ENCODE data around the gene PLA2G4D. TPM values are rescaled to one million over a fixed set of nuclear protein-coding genes. Genes with fewer than 3 reads are reported as not detected.

The PLA2G4D gene
- polyA plus RNA-seq, 1 donor: 0.08 TPM

GRCh38 chr15:42048821-42049200 is 45.6 kb downstream of the PLA2G4D start:
- DNase-seq: no peak

DNA sequence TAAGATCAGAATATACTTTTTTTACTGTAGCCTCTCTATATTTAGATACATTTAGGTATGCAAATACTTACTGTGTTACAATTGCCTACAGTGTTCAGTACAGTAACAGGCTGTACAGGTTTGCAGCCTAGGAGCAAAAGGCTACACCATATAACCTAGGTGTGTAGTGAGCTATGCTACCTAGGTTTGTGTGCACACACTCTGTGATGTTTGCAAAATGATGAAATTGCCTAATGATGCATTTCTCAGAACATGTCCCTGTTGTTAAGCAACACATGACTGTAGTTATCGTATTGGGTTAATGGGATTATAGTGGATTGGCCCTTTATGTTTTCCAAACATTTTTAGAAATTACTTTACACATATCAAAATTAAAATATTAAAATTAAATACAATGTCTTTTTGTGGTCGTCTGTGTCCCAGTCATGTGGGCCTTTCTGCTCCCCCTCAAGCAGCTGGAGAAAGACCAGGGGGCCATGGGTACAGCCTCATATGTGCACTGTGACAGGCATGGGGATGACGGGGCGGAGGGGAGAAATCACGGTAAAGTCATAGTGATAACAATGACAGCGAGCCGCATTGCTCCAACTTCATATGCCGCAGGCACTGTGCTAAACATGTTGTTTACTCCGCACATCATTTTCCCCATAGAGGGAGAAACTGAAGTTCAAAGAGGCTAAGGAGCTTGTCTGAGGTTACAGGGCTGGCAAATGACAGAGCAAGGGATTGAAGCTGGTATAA is 46.1 kb downstream of the PLA2G4D start:
- no peak for DNase-seq

- no peak for DNase-seq
These were observed 47.8 kb downstream of the PLA2G4D start for GRCh38 chr15:42046597-42046996.

DNA sequence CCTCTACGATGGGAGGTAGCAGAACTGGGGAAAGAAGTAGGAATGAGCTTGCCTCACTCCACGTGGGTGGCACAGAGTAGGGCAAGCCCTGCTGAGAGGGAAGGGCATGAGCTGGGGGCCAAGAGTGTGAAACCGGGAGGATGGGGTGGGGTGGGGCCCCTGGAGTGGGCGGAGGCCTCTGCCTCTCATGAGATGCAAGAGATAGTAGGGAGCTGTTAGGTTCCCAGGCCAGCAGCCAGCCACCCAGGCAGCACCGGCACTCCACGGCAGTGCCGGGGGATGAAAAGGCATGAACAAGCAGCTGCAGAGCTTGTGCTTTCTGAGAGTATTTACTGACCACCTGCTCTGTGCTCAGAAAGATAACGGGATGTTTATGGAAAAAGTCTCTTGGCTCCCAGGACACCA is 49.1 kb downstream of the PLA2G4D start:
- DNase-seq: no peak

GRCh38 chr15:42042602-42043400 is 51.6 kb downstream of the PLA2G4D start:
- DNase-seq: no peak

DNA sequence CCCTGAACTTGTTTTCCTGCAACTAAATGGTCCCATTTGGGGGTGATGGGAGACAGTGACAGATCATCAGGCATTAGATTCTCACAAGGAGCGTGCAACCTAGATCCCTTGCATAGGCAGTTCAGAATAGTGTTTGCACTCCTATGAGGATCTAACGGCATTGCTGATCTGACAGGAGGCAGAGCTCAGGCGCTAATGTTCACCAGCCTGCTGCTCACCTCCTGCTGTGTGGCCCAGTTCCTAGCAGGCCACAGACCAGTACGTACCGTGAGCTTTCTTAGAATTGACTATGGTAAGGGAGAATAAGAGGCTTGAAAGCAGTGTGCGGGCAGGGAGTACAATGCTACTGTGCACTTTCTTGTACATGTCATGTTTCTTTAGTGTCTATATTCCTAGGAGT is 56.0 kb downstream of the PLA2G4D start:
- DNase-seq: no peak

DNA sequence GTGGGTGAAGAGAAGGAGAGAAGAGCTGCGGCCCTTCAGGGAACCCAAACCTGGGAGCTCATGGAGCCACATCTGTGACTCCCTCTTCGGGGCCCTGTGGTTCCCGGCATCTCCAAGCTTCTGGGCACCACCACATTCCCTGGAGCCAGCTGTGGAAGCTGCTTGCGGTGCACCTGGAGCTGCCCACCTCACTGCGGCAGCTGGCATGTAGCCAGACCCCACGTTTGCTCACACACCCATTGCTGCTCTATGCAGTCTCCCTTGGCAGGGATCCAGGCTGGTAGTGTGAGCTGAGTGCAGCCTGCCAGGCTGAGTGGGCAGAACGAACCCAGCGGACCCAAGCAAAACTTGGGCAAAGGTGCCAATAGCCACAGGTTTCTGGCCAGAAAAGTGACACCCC is 56.7 kb downstream of the PLA2G4D start:
- DNase-seq: no peak

GRCh38 chr15:42036966-42037365 is 57.4 kb downstream of the PLA2G4D start:
- DNase-seq: no peak

- DNase-seq: no peak
These were observed 58.1 kb downstream of the PLA2G4D start for GRCh38 chr15:42036112-42036905.

DNA sequence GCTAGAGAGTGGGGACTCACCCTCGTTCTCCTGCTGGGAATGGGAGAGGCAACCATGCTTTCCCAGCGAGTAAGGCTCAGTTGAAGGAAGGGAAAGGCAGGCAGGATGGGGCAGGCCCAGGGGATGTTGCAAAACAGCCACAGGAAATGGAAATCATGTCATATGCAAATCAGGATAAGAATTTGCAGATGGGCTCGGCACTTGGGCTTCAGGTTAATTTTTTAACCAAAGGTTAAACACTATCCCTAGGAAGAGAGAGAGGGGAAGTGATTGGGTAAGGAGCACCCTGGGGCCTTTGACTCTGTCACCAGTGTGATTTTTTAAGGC is 59.0 kb downstream of the PLA2G4D start:
- DNase-seq: no peak

DNA sequence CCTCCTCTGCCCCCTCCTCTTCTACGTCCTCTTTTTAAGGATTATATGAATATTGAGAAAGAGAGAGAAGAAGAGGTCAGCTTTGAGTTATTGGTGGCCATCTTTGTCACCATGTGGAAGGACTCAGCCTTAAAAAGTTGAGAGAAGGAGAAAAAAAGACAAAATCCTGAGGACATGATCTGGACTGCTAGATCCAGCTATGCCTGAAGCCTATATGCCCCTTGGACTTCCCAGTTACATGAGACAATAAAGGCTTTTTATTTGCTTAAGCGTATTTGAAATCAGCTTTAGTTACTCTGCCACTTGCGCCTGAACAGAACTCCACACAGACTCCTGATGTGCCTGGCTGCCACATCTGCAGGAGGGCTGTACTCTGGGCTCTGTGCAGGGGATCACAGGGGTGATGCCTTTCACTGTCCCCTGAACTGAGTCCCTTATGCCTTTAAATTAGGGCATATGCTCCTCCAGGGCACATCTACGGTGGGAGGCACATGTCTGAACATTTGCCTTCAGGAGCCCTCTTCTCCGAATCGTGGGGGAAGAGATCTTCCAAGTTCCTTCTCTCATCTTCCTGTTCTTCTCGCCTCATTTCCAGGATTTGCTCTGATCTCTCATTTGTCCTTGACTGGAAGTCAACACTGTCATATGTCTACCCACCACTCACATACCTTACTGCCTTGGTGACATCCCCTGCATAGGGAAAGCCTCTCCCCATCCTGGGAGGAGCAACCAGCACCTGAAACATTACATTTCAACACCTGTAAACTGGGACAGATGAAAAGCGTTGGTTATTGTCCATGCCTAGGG is 59.5 kb downstream of the PLA2G4D start:
- DNase-seq: no peak

GRCh38 chr15:42033214-42033873 is 61.0 kb downstream of the PLA2G4D start:
- DNase-seq: no peak

GRCh38 chr15:42032376-42033213 is 61.8 kb downstream of the PLA2G4D start:
- no peak for DNase-seq

- DNase-seq: no peak
These were observed 63.0 kb downstream of the PLA2G4D start for GRCh38 chr15:42031198-42031915.

- no peak for DNase-seq
These were observed 66.8 kb downstream of the PLA2G4D start for GRCh38 chr15:42027521-42027920.

DNA sequence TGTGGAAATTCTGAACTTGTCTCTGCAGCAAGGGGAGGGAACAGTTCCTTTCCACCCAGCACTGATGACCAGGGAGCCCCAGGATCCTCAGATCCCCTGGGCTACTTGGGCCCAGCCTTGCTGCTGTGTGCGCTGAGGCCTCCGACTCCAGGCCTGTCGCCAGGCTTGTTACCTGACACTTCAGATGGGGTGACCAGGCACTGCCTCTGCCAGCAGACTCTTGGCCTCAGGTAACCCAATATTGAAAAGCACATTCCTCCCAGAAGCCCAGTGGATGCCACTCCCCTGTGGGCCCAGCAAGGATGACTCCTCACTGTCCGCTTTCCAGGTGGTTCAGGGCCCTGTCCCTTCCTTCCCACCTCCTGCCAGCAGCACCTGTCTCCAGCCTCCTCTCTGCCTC is 70.1 kb downstream of the PLA2G4D start:
- DNase-seq: no peak

DNA sequence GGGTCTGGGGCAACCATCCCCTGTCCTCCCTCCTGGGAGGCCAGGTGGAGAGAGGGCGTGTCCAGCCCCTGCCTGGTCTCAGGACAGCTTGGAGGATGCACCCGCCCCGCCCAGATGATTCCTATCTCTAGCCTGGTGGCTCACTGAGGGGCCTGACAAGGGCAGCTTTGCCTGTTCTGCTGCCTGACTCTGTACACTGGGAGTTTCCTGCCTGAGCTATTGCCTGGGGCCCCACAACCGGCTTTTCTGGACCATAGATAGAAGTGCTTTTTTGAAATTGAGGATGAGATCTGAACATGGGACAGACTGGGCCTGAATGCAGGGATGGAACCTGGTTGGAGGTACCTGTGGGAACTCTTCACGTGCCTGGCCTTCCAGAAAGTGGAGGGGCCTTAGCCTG is 72.8 kb downstream of the PLA2G4D start:
- DNase-seq: no peak

- DNase-seq: no peak
These were observed 73.6 kb downstream of the PLA2G4D start, which contains the start of gene PLA2G4E for GRCh38 chr15:42020713-42021273. TSS of gene PLA2G4E (minus strand) at chr15:42021042. CDS start at chr15:42021030, 12 bp downstream.

DNA sequence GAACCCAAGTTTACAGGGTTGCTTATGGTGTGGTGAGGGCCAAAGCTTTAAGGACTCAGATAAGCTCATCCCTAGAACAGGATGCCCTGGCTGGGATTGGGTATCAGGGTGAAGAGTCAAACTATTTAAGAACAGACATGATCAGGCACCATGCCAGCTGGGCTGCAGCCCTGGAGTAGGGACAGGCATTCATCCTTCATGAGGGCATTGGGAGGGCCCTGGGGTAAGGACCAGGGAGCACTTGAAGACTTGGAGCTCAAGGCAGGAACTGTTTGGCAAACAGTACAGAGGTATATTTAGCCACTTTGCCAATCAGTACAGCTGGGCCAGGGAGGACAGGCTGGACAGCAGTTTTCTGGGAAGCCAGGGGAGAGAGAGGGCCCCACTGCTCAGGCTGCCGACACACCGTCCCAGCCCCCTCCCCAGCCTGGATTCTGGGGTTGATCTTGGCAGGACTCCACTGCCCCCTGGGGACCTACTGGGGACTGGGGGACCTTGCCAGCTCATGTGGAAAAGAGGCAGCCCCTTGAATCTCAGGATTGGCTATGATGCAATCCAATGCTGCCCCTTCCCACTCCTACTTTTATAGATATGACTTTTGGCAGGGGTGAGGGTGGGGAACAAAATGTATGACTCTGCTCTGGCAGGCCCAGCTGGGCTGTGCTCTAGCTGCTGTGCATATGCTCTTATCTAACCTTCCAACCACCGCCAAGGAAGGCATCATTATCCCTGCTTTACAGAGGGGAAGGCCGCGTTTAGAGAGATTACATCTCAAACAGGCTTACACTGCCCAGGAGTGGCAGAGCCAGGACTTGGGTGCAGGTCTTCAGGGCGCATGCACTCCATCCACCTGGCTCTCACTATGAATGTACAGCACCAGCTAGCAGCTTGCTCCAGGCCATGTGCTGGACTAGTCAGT is 75.8 kb downstream of the PLA2G4D start:
- DNase-seq: no peak

Measured in hindlimb muscle (tissue), 1 donor.